ENCODE data around the gene RTN4RL1. TPM values are rescaled to one million over a fixed set of nuclear protein-coding genes. Genes with fewer than 3 reads are reported as not detected.

RTN4RL1 gene
- total and polyA plus RNA-seq, 10 donors = 0.09 to 4.5 (median 1.2) TPM

GRCh38 chr17:1960545-1960912, 64.6 kb downstream of the RTN4RL1 start:
- no peak overlapping the region for H3K4me3 ChIP-seq
- H3K27me3 ChIP-seq (replicated peaks in 1 of 7) = peaks cover 0 to 2% (median 0%) of the 10 kb centered on the region in 7 donors
- DNase-seq = no peak
- H3K36me3 ChIP-seq = no peaks in the 10 kb centered on the region
- TF ChIP-seq POLR2A (IDR thresholded peaks at IDR 0.05) (no peak), CTCF (IDR thresholded peaks at IDR 0.05 in 8 of 11, conservative IDR thresholded peaks at IDR 0.05 in 3 of 11) (no peak), POLR2AphosphoS5 (IDR thresholded peaks at IDR 0.05) (no peak)
- no peaks in the 10 kb centered on the region for H3K9me3 ChIP-seq
- intact Hi-C loops (cut with DNase I; ENCODE audit: low total_unique reads) = no loop called here
- H3K4me1 ChIP-seq = peaks cover 0 to 2% (median 0%) of the 10 kb centered on the region in 6 donors
- 72 to 84% (median 78%) methylated on average over 8 of the region's 8 CpGs for WGBS, 5 donors
- no peak overlapping the region for H3K27ac ChIP-seq

- WGBS, 5 donors = 76 to 86% (median 82%) methylated on average over 18 of the region's 18 CpGs
- Histone ChIP-seq H3K27me3 (replicated peaks in 1 of 7) (no peaks in the 10 kb centered on the region), H3K4me1 (peaks cover 0 to 2% (median 0%) of the 10 kb centered on the region in 6 donors), H3K4me3 (no peak overlapping the region), H3K27ac (no peak overlapping the region), H3K9me3 (no peaks in the 10 kb centered on the region), H3K36me3 (no peaks in the 10 kb centered on the region)
- DNase-seq = no peak
- TF ChIP-seq POLR2A (IDR thresholded peaks at IDR 0.05) (no peak), CTCF (IDR thresholded peaks at IDR 0.05 in 8 of 11, conservative IDR thresholded peaks at IDR 0.05 in 3 of 11) (no peak), POLR2AphosphoS5 (IDR thresholded peaks at IDR 0.05) (no peak)
- intact Hi-C loops (cut with DNase I; ENCODE audit: low total_unique reads) = no loop called here
These were observed 65.1 kb downstream of the RTN4RL1 start for GRCh38 chr17:1959871-1960544.

- 63 to 81% (median 77%) methylated on average over 20 to 21 of the region's 21 CpGs for WGBS, 5 donors
- TF ChIP-seq CTCF (IDR thresholded peaks at IDR 0.05 in 8 of 11, conservative IDR thresholded peaks at IDR 0.05 in 3 of 11) = no peak
- no peak for TF ChIP-seq POLR2AphosphoS5 (IDR thresholded peaks at IDR 0.05)
- intact Hi-C loops (cut with DNase I; ENCODE audit: low total_unique reads) = no loop called here
These were observed 66.8 kb downstream of the RTN4RL1 start for GRCh38 chr17:1958134-1958881.

GRCh38 chr17:1957037-1957436, 68.1 kb downstream of the RTN4RL1 start:
- no peaks in the 10 kb centered on the region for H3K27me3 ChIP-seq (replicated peaks in 1 of 7)
- no peaks in the 10 kb centered on the region for H3K36me3 ChIP-seq
- no peaks in the 10 kb centered on the region for H3K9me3 ChIP-seq
- 88 to 94% (median 91%) methylated on average over 6 of the region's 6 CpGs for WGBS, 5 donors
- TF ChIP-seq POLR2A (IDR thresholded peaks at IDR 0.05) (no peak), CTCF (IDR thresholded peaks at IDR 0.05 in 8 of 11, conservative IDR thresholded peaks at IDR 0.05 in 3 of 11) (no peak), POLR2AphosphoS5 (IDR thresholded peaks at IDR 0.05) (no peak)
- DNase-seq = no peak
- H3K4me1 ChIP-seq = peaks cover 0 to 2% (median 0%) of the 10 kb centered on the region in 6 donors
- H3K27ac ChIP-seq = no peak overlapping the region
- no peak overlapping the region for H3K4me3 ChIP-seq
- intact Hi-C loops (cut with DNase I; ENCODE audit: low total_unique reads) = no loop called here

More at GRCh38 chr17:1958134-1958881, 66.8 kb downstream of the RTN4RL1 start:
- Histone ChIP-seq H3K36me3 (no peaks in the 10 kb centered on the region), H3K4me1 (peaks cover 0 to 2% (median 0%) of the 10 kb centered on the region in 6 donors), H3K9me3 (no peaks in the 10 kb centered on the region), H3K4me3 (no peak overlapping the region), H3K27me3 (replicated peaks in 1 of 7) (no peaks in the 10 kb centered on the region), H3K27ac (no peak overlapping the region)
- DNase-seq = no peak

Data from spleen (tissue), 11 donors.